GM21737 (cell line): Measurements from ENCODE around the gene WDR70.
"Not testable (repeated sequence)": the region's sequence is repeated elsewhere in the genome, so short reads cannot be mapped to it uniquely, and the experiment has no call there.

Experiments used
- ATAC-seq: cut with Tn5 transposase; IDR thresholded peaks from one replicate; pipeline ENCODE4 v1.9.1; 2021; ENCODE audit warnings: mild to moderate bottlenecking, moderate library complexity; ENCODE audit not compliant: unreplicated experiment

The WDR70 gene

DNA sequence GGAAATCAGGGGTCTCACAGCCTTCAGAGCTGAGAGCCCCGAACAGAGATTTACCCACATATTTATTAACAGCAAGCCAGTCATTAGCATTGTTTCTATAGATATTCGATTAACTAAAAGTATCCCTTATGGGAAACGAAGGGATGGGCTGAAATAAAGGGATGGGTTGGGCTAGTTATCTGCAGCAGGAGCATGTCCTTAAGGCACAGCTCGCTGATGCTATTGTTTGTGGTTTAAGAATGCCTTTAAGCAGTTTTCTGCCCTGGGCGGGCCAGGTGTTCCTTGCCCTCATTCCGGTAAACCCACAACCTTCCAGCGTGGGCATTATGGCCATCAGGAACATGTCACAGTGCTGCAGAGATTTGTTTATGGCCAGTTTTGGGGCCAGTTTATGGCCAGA, 74.1 kb downstream of the WDR70 start:
- ATAC-seq, result not testable (repeated sequence)

DNA sequence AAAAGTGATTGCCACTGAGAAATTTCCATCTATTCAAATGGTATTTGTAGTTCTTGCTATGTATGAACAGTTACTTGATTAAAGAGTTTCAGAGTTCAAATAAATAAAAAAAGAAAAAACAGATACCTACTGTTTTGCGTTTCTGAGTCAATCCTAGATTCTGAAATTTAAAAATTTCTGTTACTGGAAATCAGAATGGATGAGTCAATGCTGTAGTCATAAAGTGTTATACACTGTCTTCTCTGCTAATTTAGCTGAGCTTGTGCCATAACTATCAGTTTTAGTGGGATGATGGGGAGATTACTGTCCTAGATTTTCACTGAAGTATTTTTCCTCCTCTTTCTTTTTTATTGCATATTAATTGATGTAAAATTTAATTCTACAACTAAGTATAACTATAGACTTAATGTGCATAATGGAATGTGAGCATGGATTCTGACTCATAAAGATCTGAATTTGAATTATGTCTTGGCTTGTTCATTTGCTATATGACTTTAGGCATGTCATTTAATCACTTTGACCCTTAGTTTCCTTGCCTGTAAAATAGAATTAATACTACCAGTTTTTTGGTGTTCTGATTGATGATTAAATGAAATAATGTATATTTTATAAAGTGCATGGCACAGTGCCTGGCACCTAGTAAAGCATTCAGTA, 75.4 kb downstream of the WDR70 start:
- not testable (repeated sequence) for ATAC-seq

DNA sequence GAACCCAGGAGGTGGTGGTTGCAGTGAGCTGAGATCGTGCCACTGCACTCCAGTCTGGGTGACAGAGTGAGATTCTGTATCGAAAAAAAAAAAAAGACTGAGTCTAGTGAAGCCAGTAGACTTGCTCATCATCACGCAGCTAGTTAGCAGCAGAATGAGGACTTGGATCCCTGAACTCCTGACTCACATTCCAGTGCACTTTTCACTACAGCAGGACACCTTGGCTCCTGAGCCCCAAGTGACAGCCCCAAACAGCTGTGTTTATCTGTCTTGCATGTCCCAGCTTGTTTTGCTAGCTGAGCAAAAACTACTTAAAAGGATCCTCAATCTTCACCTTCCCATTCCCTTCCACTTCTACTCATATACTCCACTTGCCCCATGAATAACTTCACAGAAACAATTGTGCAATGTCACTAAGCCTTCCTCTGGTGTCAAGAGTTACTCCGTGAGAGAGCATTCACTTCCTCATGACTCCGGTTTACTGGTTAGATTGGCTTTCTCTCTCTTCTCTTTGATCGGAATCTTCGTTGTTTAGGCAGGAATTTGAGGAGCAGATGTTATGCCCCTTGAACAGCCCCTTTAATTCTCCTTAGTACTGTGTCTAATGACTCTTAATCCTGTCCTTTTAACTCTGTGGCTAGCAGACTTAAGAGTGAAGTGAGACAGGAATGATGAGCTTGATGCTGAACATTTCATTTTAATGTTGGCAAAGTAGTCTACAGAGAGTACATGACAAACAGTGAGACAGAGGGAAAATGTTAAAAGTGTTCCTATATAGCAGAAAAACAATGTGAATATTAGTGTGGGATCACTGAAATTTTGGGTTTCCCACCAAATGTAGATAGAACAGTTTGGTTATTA, 84.3 kb downstream of the WDR70 start:
- not testable (repeated sequence) for ATAC-seq

DNA sequence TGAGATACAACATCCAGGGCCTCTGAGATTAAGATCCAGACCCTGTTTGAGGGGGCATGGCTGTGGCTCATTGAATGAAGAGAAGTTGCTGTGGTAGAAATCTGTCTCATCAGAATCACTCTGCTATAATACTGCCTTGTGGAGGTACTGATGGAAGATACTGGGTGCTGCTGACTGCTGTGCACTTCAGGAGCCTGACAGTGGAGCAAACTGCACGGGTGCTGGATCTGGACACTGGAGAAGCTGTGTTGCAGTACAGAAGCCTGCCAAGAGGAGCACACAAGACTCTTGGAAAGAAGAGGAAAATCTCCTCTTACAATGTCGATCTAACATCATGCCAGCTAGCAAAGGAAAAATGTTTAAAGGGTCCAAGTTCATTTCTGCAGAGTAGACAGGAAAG, 85.5 kb downstream of the WDR70 start:
- not testable (repeated sequence) for ATAC-seq

DNA sequence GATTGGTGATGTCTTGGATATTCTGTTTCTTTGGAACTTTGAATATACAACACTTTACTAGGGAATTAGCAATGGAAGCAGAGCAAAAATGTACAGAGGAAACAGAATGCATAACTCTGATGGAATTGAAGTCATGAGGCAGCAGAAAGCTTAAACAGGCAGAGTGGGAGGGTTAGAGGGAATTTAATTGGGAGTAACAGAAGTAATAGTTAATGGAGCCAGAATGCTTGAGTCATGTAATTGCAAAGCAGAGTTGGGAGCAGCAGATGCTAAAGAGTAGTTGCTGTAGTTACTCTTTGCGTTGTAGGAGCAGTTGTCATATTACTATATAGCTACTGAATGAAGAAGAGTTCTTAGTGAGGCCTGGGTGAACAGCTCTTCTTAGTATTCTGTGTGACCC, 90.3 kb downstream of the WDR70 start:
- not testable (repeated sequence) for ATAC-seq

DNA sequence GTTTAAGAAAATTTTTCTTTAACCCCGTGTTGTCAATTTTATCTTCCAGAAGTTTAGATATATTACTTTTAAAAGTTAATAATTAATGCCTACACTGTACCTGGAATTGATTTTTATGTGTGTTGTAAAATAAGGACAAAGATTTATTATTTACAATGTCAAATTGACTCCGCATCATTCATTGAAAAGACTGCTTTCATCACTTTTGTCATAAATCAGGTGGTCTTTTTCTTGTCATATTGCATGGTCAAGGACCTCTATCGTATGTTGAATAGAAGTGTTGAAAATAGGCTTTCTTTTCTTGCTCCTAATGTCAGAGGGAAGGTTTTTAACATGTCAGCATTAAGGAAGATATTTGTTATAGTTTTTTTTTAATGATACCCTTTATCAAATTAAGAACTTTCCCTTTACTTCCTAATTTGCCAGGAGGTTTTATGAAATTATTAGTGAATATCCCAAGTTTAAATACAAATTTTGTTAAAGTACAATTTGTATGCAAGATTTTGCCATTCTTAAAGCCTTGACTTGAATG, 92.6 kb downstream of the WDR70 start:
- no peak for ATAC-seq

DNA sequence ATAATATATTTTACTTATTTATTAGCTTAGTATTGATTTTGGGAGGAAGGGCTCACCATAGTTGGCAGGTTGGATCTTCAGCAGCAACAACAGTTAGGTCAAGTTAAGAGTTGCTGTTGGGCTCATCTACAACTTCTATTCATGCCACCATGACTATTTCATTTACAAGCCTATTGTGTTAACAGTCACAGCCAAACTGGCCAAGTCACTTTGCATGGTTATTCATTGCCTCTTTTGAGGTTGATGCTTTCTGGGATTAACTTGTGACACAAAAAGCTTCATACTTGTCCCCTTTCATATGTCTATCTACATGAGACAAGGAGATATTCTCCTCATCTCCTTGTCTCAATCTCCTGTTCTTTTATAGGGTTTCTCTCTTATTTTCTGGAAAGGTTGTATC, 98.3 kb downstream of the WDR70 start:
- ATAC-seq, result no peak

DNA sequence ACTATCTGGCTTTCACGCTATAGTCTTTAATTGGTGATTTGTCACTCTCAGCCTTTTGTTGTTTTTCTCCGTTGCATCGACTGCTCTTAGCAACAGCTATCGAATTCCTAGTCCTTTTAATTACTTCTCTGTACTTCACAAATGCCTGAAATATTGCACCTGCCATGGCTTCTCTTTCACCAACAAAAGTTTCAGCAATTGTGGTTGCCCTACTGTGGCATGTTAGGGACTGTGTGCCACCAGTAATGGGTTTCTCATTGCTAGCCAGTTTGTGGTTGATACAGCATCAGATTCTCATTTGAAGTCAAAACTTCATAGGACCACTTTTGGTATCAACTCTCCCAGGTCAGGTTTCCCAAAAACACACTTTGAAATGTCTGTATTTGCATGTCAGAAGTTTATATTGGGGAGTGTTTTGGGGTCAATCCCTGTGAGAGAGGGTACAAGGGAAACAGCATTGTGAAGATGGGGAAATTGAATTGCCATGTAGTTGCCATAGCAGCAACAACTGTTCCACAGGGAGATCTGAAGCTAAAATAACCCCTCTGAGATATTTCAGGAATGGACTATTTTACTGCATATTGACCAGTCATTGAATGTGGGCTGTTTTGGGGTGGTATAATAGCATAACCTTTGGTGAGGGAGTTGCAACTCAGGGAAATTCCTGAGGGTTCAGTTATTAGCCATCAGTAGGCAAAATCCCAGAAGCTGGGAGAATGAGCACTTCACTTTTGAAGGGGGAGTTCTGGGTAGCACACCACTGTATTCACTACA, 99.2 kb downstream of the WDR70 start:
- no peak for ATAC-seq

DNA sequence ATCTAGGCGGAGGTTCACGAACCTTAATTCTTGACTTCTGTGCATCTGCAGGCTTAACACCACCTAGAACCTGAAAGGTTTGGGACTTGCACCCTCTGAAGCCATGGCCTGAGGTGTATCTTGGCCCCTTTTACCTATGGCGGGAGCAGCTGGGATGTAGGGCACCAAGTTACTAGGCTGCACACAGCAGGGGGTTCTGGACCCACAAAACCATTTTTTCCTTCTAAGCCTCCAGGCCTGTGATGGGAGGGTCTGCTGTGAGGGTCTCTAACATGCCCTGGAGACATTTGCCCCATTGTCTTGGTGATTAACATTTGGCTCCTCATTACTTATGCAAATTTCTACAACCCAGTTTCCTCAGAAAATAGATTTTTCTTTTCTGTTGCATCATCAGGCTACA, 102.3 kb downstream of the WDR70 start:
- not testable (repeated sequence) for ATAC-seq

DNA sequence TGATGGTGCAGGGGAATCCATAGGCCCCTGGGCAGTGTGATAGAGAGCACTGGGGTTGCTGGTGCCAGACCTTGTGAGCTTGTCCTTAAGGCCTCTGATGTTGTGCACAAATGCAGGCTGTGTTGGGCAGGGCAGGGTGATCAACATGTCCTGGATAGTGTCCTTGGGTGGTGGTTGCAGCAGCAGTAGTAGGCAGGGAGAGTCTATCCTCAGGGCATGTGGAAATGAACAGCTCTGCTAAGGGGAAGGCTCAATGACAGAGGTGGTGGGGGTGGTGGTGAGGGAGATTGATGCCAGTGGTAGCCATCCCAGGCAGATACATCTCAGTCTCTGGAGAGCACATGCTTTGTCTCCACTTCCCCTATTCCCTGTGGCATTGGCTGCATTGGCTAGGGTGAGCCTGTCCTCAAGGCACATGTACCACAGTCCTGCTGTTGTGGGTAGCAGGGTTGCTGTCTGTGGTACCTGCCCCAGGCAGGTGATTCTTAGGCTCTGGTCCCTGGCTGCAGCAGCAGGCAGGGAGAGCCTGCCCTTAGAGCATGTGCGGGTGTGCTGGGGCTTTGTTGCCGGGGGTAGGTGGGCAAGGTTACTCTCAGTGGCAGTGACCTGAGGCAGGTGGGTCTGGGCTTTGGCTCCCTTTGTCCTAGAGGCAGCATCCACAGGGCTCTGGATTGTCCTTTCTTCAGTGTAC, 111.1 kb downstream of the WDR70 start:
- no peak for ATAC-seq

DNA sequence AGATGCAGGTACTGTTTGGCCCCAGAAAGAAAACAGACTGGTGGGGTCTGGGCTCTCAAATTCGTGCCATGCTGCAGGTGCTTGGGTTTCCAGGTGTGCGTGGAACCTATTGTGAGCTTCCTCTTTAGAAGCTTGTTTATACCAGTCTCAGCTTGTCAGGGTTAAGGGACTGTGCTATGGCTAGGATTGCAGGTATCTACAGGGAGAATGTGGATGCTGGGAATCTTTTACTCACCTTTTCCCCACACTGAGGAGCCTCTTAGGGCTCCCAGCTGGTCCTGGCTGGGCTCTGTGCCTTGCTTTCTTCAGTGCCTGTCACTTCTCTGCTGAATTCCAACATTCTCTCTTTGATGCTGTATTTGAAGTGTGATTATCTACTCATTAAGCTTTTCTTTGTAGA, 111.8 kb downstream of the WDR70 start:
- no peak for ATAC-seq

DNA sequence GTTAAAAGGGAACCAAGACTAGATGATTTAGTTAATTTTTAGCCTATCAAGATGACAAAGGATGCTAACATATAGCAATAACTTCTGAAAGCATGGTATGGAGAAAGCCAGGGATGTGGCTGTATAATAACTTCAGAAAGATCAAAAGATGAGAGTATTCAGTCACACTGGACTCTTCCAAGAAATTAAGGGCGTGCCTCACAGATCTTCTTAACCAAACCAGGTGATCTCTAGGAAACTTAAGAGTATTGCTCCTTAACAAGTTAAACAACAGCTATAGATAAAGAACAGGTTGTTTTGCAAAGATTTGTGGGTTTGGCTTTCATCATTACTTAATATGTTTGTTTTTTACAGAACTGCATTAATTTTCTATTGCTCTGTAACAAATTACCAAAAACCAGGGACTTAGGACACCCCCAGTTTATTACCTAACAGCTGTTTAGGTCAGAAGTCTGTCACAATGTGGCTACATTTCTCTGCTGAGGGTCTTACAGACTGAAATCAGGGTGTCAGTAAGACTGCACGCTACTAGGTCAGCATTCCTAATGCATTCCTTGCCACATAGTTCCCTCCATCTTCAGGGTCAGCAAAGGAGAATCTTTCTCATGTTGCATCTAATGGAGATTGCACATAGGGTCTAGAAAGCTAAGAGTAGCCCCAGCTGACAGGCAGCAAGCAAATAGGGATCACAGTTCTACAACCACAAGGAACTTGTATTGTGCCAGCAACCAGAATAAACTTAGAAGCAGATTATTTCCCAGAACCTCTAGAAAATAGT, 113.8 kb downstream of the WDR70 start:
- no peak for ATAC-seq

DNA sequence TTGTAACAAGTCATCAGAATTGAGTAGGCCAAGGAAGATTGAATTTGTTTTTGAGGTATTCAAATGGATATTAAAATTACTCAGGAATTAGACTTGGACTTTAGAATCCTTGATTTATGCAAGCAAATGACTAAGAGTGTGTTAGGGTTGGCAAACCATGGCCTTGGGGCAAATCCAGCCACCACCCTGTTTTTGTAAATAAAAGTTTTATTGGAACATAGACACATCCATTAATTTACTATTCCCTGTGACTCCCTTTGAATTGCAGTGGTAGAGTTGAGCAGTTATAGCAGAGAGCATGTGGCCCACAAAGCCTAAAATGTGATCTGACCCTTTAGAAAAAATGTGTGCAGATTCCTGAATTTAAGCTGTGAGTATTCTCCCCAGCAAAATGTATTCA, 115.6 kb downstream of the WDR70 start:
- no peak for ATAC-seq

DNA sequence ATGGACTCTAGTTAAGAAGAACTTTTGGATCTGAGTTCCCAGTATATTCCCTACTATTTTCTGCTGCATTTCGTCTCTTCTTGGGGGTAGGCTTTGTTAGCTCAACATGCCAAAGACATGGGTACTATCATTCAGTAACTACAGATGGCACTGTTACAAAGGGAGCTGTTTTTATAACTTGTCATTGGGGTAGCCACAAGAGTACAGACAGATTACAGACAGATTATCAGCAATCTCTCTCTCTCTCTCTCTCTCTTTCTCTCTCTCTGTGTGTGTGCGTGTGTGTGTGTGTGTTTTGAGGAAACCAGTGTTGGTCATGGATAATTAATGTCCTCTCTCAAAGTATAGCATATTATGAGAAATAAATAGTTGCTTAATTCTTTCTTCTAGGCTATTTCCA, 116.1 kb downstream of the WDR70 start:
- ATAC-seq, result no peak

DNA sequence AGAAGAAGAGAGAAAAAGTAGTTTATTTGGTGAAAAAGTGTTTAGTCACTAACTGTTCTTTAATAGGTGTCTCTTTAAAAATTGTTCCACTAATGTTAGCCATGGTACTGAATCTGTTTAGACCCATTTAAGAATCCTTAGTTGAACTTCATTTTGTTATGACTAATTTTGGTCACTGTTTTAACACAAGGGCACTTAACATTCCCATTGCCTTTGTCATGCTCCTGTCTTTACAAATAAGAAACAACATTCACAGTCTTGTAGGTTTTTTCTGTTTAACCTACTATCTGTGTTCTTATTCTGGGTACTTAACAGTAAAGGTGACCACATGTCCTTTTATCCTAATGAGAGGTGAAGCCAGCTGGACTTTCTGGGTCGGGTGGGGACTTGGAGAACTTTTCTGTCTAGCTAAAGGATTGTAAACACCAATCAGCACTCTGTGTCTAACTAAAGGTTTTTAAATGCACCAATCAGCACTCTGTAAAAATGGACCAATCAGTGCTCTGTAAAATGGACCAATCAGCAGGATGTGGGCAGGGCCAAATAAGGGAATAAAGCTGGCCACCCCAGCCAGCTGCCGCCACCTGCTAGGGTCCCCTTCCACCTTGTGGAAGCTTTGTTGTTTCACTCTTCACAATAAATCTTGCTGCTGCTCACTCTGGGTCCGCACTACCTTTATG, 116.7 kb downstream of the WDR70 start:
- ATAC-seq, result no peak

DNA sequence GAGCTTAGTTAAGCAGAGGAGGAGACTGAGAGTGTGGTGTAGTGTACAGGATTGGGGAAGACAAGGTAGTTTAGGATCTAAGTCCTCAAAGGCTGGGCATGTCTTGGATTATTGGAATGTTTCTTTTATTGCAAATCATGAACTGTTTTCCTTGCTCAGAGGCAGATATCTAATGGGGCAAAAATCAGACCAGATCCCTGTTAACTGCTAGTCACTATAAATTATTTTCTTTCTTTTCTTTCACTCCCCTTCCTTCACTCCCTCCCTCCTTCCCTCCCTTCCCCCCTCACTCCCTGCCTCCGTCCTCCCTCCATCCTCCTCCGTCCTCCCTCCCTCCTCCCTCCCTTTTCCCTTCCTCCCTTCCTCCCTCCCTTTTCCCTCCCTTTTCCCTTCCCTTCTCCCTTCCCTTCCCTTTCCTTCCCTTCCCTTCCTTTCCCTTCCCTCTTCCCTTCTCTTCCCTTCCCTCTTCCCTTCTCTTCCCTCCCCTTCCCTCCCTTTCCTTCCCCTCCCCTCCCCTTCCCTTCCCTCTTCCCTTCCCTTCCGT, 117.9 kb downstream of the WDR70 start:
- ATAC-seq, result no peak

DNA sequence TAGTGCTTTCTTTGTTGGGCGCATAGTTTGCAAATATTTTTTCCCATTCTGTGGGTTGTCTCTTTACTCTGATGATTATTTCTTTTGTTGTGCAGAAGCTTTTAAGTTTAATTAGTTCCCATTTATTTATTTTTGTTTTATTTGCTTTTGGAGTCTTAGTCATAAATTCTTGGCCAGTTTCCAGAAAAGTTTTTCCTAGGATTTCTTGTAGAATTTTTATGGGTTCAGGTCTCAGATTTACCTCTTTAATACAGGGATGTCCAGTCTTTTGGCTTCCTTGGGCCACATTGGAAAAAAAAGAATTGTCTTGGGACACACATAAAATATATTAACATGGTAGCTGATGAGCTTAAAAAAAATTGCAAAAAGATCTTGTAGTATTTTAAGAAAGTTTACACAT, 122.0 kb downstream of the WDR70 start:
- no peak for ATAC-seq

DNA sequence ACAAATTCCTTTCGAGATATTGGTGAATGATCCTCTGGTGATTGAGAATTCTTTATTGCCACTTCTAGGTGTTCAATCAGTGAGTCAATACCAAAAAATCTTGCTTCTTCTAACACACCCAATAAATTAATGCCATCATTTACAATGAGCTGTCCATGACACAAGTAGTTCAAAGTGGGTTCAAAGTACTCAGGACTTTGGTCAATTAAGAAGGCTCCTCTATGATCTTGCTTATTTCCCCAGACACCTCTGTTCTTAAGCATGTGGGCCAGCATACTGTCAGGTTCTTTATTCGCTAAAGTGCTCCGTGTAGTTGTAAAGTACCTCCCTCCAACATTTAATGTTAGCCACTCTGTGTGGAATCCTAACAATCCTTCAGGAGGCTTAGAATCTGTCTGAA, 127.1 kb downstream of the WDR70 start:
- ATAC-seq, result no peak

DNA sequence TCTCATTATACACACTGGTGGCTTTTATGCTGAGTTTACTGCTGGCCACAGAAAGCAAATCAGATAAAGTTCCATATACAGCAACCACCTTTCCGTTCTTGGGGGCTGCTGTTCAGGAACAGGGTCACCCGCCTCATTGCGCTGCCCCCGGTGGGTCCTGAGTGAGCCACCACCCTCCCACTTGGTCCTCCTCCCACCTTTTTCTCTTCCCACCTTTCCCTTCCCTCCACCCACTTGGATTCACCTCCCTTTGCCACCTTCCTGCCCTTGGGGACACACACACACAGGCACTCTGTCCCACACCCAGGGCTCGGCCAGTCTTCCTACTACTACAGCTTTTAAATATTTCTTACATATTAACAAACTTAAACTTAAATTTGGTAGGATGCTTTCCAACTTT, 127.6 kb downstream of the WDR70 start:
- ATAC-seq, result no peak
